Measurements from ENCODE around the gene IDH3A.

- TF ChIP-seq MAX (IDR thresholded peaks at IDR 0.05; ENCODE audit: low read depth, low read length) (no peak), POLR2A (IDR thresholded peaks at IDR 0.05; ENCODE audit: extremely low read depth, insufficient read length) (no peak), CTCF (IDR thresholded peaks at IDR 0.05; ENCODE audit: low read depth, low read length) (no peak)
These were observed 37.4 kb upstream of the IDH3A start for GRCh38 chr15:78111788-78112187.

Data from NB4 (cell line).